Measurements from ENCODE around the gene GALNT2. TPM values are rescaled to one million over a fixed set of nuclear protein-coding genes. Genes with fewer than 3 reads are reported as not detected.
A peak's percentile ranks its signal among the peaks of the same experiment; 100 is the strongest.

The GALNT2 gene
- total and polyA plus RNA-seq, 9 donors, result 38.6 to 142 (median 83.7) TPM

DNA sequence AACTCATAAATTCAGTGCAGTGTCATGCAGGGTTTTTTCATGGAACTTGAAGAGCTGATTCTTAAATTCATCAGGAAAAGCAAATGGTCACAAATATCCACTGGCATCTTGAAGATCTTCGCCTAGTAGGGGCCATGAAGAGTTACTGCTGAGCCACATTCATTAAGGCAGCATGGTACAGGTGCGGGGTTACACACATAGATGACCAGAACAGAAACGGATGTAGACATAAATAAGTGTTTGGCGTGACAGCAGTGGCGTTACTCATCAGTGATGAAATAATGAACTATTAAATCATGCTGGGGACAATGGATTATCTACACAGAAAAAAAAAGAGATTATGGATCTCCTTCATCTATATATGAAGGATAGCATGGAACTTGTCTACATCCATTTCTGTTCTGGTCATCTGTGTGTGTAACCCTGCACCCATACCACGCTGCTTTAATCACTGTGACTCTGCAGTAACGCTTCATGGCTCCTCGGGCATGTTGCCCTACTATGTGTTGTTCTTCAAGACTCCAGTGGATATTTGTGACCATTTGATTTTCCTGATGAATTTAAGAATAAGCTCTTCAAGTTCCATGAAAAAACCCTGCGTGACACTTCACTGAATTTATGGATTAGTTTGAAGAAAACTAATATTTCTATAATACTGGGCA lies 161.3 kb downstream of the GALNT2 start:
- intact Hi-C loops (cut with DNase I), result no loop called here
- H3K9me3 ChIP-seq, result no peaks in the 10 kb centered on the region
- H3K27ac ChIP-seq, result no peak overlapping the region
- H3K27me3 ChIP-seq, result no peaks in the 10 kb centered on the region
- DNase-seq, result no peak
- H3K4me1 ChIP-seq (ENCODE audit: insufficient read depth), result peaks cover 12% of the 10 kb centered on the region
- WGBS, 3 donors, result 88 to 97% (median 92%) methylated on average over 9 of the region's 9 CpGs
- TF ChIP-seq, protein P1, sequence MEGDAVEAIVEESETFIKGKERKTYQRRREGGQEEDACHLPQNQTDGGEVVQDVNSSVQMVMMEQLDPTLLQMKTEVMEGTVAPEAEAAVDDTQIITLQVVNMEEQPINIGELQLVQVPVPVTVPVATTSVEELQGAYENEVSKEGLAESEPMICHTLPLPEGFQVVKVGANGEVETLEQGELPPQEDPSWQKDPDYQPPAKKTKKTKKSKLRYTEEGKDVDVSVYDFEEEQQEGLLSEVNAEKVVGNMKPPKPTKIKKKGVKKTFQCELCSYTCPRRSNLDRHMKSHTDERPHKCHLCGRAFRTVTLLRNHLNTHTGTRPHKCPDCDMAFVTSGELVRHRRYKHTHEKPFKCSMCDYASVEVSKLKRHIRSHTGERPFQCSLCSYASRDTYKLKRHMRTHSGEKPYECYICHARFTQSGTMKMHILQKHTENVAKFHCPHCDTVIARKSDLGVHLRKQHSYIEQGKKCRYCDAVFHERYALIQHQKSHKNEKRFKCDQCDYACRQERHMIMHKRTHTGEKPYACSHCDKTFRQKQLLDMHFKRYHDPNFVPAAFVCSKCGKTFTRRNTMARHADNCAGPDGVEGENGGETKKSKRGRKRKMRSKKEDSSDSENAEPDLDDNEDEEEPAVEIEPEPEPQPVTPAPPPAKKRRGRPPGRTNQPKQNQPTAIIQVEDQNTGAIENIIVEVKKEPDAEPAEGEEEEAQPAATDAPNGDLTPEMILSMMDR (IDR thresholded peaks at IDR 0.05), result no peak
- TF ChIP-seq EP300 (IDR thresholded peaks at IDR 0.05) (no peak), POLR2A (IDR thresholded peaks at IDR 0.05) (no peak)
- no peaks in the 10 kb centered on the region for H3K36me3 ChIP-seq
- no peak overlapping the region for H3K4me3 ChIP-seq

DNA sequence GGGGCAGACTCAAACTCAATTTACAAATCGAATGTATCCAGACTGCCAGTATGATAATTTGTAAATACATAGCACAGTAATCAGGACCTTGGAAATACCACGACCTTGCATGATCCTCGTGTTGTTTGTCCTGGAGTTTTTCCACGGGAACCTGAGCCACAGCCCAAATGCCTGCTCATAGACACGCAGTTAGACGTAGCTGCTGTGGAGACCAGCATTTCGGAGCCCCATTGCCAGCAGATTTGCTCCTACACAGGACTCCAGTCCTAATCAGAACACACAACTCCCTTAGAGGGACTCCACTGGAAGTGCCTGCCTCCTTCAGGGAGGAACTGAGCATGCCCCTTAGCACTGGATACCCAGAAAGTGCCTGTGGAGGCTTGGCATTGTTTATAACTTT lies 163.2 kb downstream of the GALNT2 start:
- peak overlapping the region in 1 of 2 donors; percentile 62 for H3K27ac ChIP-seq
- no peak overlapping the region for H3K4me3 ChIP-seq
- H3K4me1 ChIP-seq (ENCODE audit: insufficient read depth), result peaks cover 10% of the 10 kb centered on the region
- H3K9me3 ChIP-seq, result no peaks in the 10 kb centered on the region
- TF ChIP-seq, protein P1 (IDR thresholded peaks at IDR 0.05), result no peak
- TF ChIP-seq POLR2A (IDR thresholded peaks at IDR 0.05) (no peak), EP300 (IDR thresholded peaks at IDR 0.05) (no peak)
- no peak for DNase-seq
- H3K36me3 ChIP-seq, result no peaks in the 10 kb centered on the region
- H3K27me3 ChIP-seq, result no peaks in the 10 kb centered on the region
- intact Hi-C loops (cut with DNase I), result no loop called here
- whole genome bisulfite sequencing, 3 donors, result 22 to 37% (median 32%) methylated on average over 7 of the region's 7 CpGs

DNA sequence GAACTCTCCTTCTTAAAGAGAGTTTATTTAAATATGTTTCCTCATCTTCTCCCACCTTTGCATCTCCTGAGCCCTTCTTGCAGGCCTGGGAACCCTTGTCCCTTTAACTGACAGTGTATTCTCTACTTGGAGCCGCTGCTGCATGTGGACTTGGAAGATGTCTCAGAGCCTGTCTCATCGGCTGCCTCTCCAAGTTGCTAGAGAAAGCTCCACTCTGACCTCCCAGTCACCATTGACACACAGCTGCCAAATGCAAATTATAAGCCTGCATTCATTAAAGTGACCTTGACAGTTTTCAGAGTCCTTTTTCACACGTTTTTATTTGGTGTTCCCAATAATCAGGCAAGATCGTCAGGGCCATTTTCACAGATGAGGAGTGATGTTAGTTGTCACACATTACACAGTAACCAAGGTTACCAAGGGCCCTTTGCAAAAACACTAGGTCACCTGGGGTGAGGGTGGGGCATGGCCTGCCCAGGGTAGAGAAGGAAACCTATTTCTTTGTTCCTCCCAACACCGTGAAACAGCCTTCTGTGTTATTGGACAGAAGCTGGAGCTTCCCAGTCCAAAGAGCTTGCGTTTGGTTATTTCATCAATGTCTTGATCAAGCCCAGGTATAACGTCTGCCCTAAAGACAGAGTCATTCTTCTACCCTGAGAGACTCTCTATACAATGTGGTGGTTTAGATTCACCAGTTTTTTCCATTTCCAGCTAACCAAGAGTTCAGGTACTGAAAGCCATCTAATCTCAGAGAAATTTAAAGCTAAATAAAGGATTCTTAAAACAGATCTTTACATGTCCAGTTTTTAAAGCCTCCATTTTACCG lies 164.1 kb downstream of the GALNT2 start:
- intact Hi-C loops (cut with DNase I), result no loop called here
- no peak for DNase-seq
- H3K27ac ChIP-seq, result peak overlapping the region in 1 of 2 donors; percentile 62

DNA sequence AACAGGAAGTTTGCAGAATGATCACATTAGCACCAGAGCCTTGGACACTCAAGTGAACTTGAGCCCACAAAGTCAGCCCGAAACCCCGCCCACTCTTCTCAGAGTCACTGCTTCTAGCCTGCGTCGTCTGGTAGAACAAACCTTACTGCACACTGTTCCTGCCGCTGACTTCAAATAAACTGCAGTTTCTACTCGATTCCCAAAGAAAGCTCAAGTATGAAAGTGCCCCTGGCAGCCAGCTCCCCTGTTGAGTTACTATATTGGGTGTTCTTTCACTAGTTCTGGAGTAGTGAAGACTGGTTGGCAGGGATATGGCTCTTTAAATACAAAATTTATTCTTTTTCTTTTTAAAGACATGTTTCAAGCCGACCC lies 164.7 kb downstream of the GALNT2 start:
- H3K27ac ChIP-seq, result peak overlapping the region in 1 of 2 donors; percentile 45
- DNase-seq, result peak; percentile 68 to 77 (median 71)

More for the DNA sequence above, 164.1 kb downstream of the GALNT2 start:
- Histone ChIP-seq H3K27me3 (no peaks in the 10 kb centered on the region), H3K4me3 (no peak overlapping the region), H3K36me3 (no peaks in the 10 kb centered on the region), H3K4me1 (ENCODE audit: insufficient read depth) (peaks cover 9% of the 10 kb centered on the region), H3K9me3 (no peaks in the 10 kb centered on the region)
- no peak for TF ChIP-seq POLR2A (IDR thresholded peaks at IDR 0.05)
- no peak for TF ChIP-seq EP300 (IDR thresholded peaks at IDR 0.05)
- TF ChIP-seq, protein P1 (IDR thresholded peaks at IDR 0.05), result no peak
- WGBS, 3 donors, result 70 to 81% (median 75%) methylated on average over 8 of the region's 8 CpGs

More for the DNA sequence above, 164.7 kb downstream of the GALNT2 start:
- Histone ChIP-seq H3K4me3 (no peak overlapping the region), H3K9me3 (no peaks in the 10 kb centered on the region), H3K4me1 (ENCODE audit: insufficient read depth) (peaks cover 9% of the 10 kb centered on the region), H3K36me3 (no peaks in the 10 kb centered on the region), H3K27me3 (no peaks in the 10 kb centered on the region)
- intact Hi-C loops (cut with DNase I), result no loop called here
- 23 to 44% (median 40%) methylated on average over 7 of the region's 7 CpGs for WGBS, 3 donors
- TF ChIP-seq EP300 (IDR thresholded peaks at IDR 0.05), result no peak
- TF ChIP-seq, protein P1 (IDR thresholded peaks at IDR 0.05), result no peak
- no peak for TF ChIP-seq POLR2A (IDR thresholded peaks at IDR 0.05)

Measured in ovary (tissue), 9 donors.